H9 (cell line): ENCODE results near the gene CACNB4. TPM values are rescaled to one million over a fixed set of nuclear protein-coding genes. Genes with fewer than 3 reads are reported as not detected.

Experiments
- DNase-seq: peaks from one replicate; pipeline ENCODE4 v3.0.0-alpha.2; 2017
- H2AFZ ChIP-seq: one replicate; pipeline ENCODE4 v1.6.1; 2013; ENCODE audit warnings: mild to moderate bottlenecking, low read length, control low read depth, moderate library complexity
- H2AK5ac ChIP-seq: 2 replicates; pipeline ENCODE4 v1.6.1; 2013; ENCODE audit warnings: low read length, control low read depth, mixed read lengths; ENCODE audit not compliant: insufficient read length
- H2BK120ac ChIP-seq: one replicate; pipeline ENCODE4 v1.6.1; 2013; ENCODE audit warnings: low read depth, mild to moderate bottlenecking, low read length, control low read depth, inconsistent platforms; ENCODE audit not compliant: poor library complexity, severe bottlenecking
- H2BK12ac ChIP-seq: 2 replicates; pipeline ENCODE4 v1.6.1; 2013; ENCODE audit warnings: low read length, control low read depth, mixed read lengths, low read depth; ENCODE audit not compliant: insufficient read length
- H2BK15ac ChIP-seq: 2 replicates; pipeline ENCODE4 v1.6.1; 2013; ENCODE audit warnings: low read depth, low read length, control low read depth
- H2BK20ac ChIP-seq: one replicate; pipeline ENCODE4 v1.6.1; 2013; ENCODE audit warnings: low read depth, mild to moderate bottlenecking, low read length, control low read depth, inconsistent platforms; ENCODE audit not compliant: poor library complexity, severe bottlenecking
- H2BK5ac ChIP-seq: 2 replicates; pipeline ENCODE4 v1.6.1; 2013; ENCODE audit warnings: low read length, control low read depth, mixed read lengths; ENCODE audit not compliant: insufficient read length
- H3K14ac ChIP-seq: 2 replicates; pipeline ENCODE4 v1.6.1; 2013; ENCODE audit warnings: low read length, control low read depth; ENCODE audit not compliant: insufficient read depth
- H3K18ac ChIP-seq: 2 replicates; pipeline ENCODE4 v1.6.1; 2013; ENCODE audit warnings: low read depth, mild to moderate bottlenecking, mixed read lengths, low read length, control low read depth; ENCODE audit not compliant: insufficient read length
- H3K23ac ChIP-seq: 2 replicates; pipeline ENCODE4 v1.6.1; 2013; ENCODE audit warnings: low read length, control low read depth, mixed read lengths, low read depth; ENCODE audit not compliant: insufficient read length
- H3K23me2 ChIP-seq: 2 replicates; pipeline ENCODE4 v1.6.1; 2013; ENCODE audit warnings: low read depth, mild to moderate bottlenecking, mixed read lengths, low read length, control low read depth; ENCODE audit not compliant: insufficient read length, poor library complexity, severe bottlenecking
- H3K27ac ChIP-seq: 2 replicates; pipeline ENCODE4 v1.5.1; 2013; ENCODE audit warnings: low read length, control low read depth, mixed read lengths, low read depth; ENCODE audit not compliant: insufficient read length
- H3K27me3 ChIP-seq: 2 replicates; pipeline ENCODE4 v1.6.1; 2013; ENCODE audit warnings: low read length, control low read depth, inconsistent platforms; ENCODE audit not compliant: insufficient read depth
- H3K4ac ChIP-seq: 2 replicates; pipeline ENCODE4 v1.6.1; 2013; ENCODE audit warnings: low read depth, mild to moderate bottlenecking, control low read depth, inconsistent platforms, low read length, moderate library complexity
- H3K4me1 ChIP-seq: 2 replicates; pipeline ENCODE4 v1.6.1; 2013; ENCODE audit warnings: low read length, control low read depth, inconsistent platforms; ENCODE audit not compliant: insufficient read depth
- H3K4me2 ChIP-seq: 2 replicates; pipeline ENCODE4 v1.6.1; 2013; ENCODE audit warnings: low read length, control low read depth, mixed read lengths; ENCODE audit not compliant: insufficient read length, insufficient read depth
- H3K56ac ChIP-seq: 2 replicates; pipeline ENCODE4 v1.6.1; 2013; ENCODE audit warnings: low read depth, mild to moderate bottlenecking, mixed read lengths, low read length, control low read depth; ENCODE audit not compliant: insufficient read length
- H3K79me1 ChIP-seq: 2 replicates; pipeline ENCODE4 v1.6.1; 2013; ENCODE audit warnings: low read depth, mild to moderate bottlenecking, moderate library complexity, low read length, control low read depth, inconsistent platforms; ENCODE audit not compliant: insufficient read depth, poor library complexity, severe bottlenecking
- H3K79me2 ChIP-seq: 2 replicates; pipeline ENCODE4 v1.6.1; 2013; ENCODE audit warnings: low read length, control low read depth, inconsistent platforms; ENCODE audit not compliant: insufficient read depth
- H3K9ac ChIP-seq: 2 replicates; pipeline ENCODE4 v1.6.1; 2013; ENCODE audit warnings: low read length, control low read depth, mixed read lengths; ENCODE audit not compliant: insufficient read length; ENCODE audit errors: extremely low read depth
- H3K9me3 ChIP-seq: one replicate; pipeline ENCODE4 v1.6.1; 2013; ENCODE audit warnings: low read depth, low read length, inconsistent platforms; ENCODE audit not compliant: control insufficient read depth
- H3T11ph ChIP-seq: one replicate; pipeline ENCODE4 v1.6.1; 2013; ENCODE audit warnings: mild to moderate bottlenecking, low read length, control low read depth, inconsistent platforms
- H4K20me1 ChIP-seq: one replicate; pipeline ENCODE4 v1.6.1; 2013; ENCODE audit not compliant: control insufficient read depth, insufficient read length, insufficient read depth
- H4K5ac ChIP-seq: 2 replicates; pipeline ENCODE4 v1.6.1; 2013; ENCODE audit warnings: low read depth, mild to moderate bottlenecking, mixed read lengths, low read length, control low read depth; ENCODE audit not compliant: insufficient read length
- H4K8ac ChIP-seq: replicated peaks from 2 replicates; pipeline ENCODE4 v1.6.1; 2013; ENCODE audit warnings: low read length, control low read depth, mixed read lengths, low read depth; ENCODE audit not compliant: insufficient read length
- H4K91ac ChIP-seq: 2 replicates; pipeline ENCODE4 v1.6.1; 2013; ENCODE audit warnings: low read depth, mild to moderate bottlenecking, moderate library complexity, mixed read lengths, low read length, control low read depth; ENCODE audit not compliant: insufficient read length
- H3K27ac Mint-ChIP-seq, 3 experiments: 2 replicates in 2 of 3; 3 replicates in 1 of 3; pipeline ENCODE4 v1.8.0; 2020 to 2021; ENCODE audit warnings: mixed read lengths in 3 of 3, mild to moderate bottlenecking in 1 of 3, moderate library complexity in 1 of 3
- H3K27me3 Mint-ChIP-seq: 2 replicates; pipeline ENCODE4 v1.8.0; 2021; ENCODE audit warnings: low read depth, mild to moderate bottlenecking, moderate library complexity, mixed read lengths
- H3K36me3 Mint-ChIP-seq, 3 experiments: 2 replicates in 2 of 3; 3 replicates in 1 of 3; pipeline ENCODE4 v1.8.0; 2020 to 2021; ENCODE audit warnings: low read depth in 3 of 3, mixed read lengths in 3 of 3; ENCODE audit not compliant: insufficient read depth in 1 of 3
- H3K4me1 Mint-ChIP-seq, 2 experiments: 2 replicates each; pipeline ENCODE4 v1.8.0; 2020; ENCODE audit warnings: mixed read lengths in 2 of 2
- H3K4me3 Mint-ChIP-seq, 2 experiments: 2 replicates in 1 of 2; 3 replicates in 1 of 2; pipeline ENCODE4 v1.8.0; 2020 to 2021; ENCODE audit warnings: mild to moderate bottlenecking in 2 of 2, mixed read lengths in 2 of 2, moderate library complexity in 1 of 2
- H3K9me3 Mint-ChIP-seq, 2 experiments: 2 replicates in 1 of 2; 3 replicates in 1 of 2; pipeline ENCODE4 v1.8.0; 2020; ENCODE audit warnings: mild to moderate bottlenecking in 2 of 2, mixed read lengths in 2 of 2, moderate library complexity in 1 of 2
- CTCF ChIP-seq: fragments of 200-600 bp; sonication (generic); conservative IDR thresholded peaks from 3 replicates; pipeline ENCODE4 v1.8.0; 2021; ENCODE audit warnings: antibody characterized with exemption, mild to moderate bottlenecking
- total RNA-seq: library from RNA; stranded (reverse); gene quantifications from 2 replicates; pipeline ENCODE4 v1.2.1, GENCODE V29; 2021

Gene CACNB4
- total RNA-seq, 1 experiment from 2014 or later, result 1.4 TPM

- Histone ChIP-seq H3K4me2 (no peak overlapping the region), H3K79me1 (no peaks in the 10 kb centered on the region)
- no peaks in the 10 kb centered on the region for H3K27me3 Mint-ChIP-seq
Observed at GRCh38 chr2:151805961-151806360, 292.9 kb downstream of the CACNB4 start.

More at GRCh38 chr2:151805961-151806360, 292.9 kb downstream of the CACNB4 start:
- Histone ChIP-seq H3K23me2 (no peaks in the 10 kb centered on the region), H2BK5ac (no peak overlapping the region), H3K18ac (no peak overlapping the region), H3K79me2 (no peaks in the 10 kb centered on the region), H3K23ac (no peak overlapping the region), H3K27me3 (no peaks in the 10 kb centered on the region), H2AFZ (no peak overlapping the region), H3K4me1 (no peaks in the 10 kb centered on the region), H2AK5ac (no peak overlapping the region), H4K8ac (no peak overlapping the region), H4K5ac (no peak overlapping the region), H3K14ac (no peak overlapping the region), H3K4ac (no peak overlapping the region), H3T11ph (no peak overlapping the region), H3K27ac (no peak overlapping the region), H2BK120ac (no peak overlapping the region), H3K9ac (no peak overlapping the region), H4K91ac (no peak overlapping the region), H2BK20ac (no peak overlapping the region), H2BK15ac (no peak overlapping the region), H4K20me1 (no peaks in the 10 kb centered on the region), H3K56ac (no peak overlapping the region), H3K9me3 (no peaks in the 10 kb centered on the region), H2BK12ac (no peak overlapping the region)
- TF ChIP-seq CTCF, result no peak
- Mint-ChIP-seq H3K36me3 (peaks cover 10 to 24% (median 23%) of the 10 kb centered on the region in 3 experiments; a peak in 6 of 7 replicates), H3K4me3 (no peak overlapping the region), H3K27ac (no peak overlapping the region), H3K9me3 (no peaks in the 10 kb centered on the region), H3K4me1 (no peaks in the 10 kb centered on the region)
- DNase-seq, result no peak
